ENCODE data around the gene EFCAB11. TPM values are rescaled to one million over a fixed set of nuclear protein-coding genes. Genes with fewer than 3 reads are reported as not detected.

EFCAB11 gene
- total RNA-seq, 1 donor from 2014 or later = 20.8 TPM

GRCh38 chr14:89836830-89837469 lies 117.6 kb downstream of the EFCAB11 start:
- no peak for TF ChIP-seq CTCF (IDR thresholded peaks at IDR 0.05; ENCODE audit: unreplicated experiment)
- Mint-ChIP-seq H3K4me3 (ENCODE audit: low read depth) (no peak overlapping the region), H3K9me3 (ENCODE audit: low read depth) (peaks cover 11% of the 10 kb centered on the region), H3K27me3 (no peaks in the 10 kb centered on the region), H3K27ac (no peak overlapping the region), H3K36me3 (ENCODE audit: insufficient read depth) (peaks cover 6% of the 10 kb centered on the region), H3K4me1 (ENCODE audit: low read depth) (peaks cover 7% of the 10 kb centered on the region)
- DNase-seq (ENCODE audit: low spot score, unreplicated experiment) = no peak

GRCh38 chr14:89833661-89834060 lies 120.9 kb downstream of the EFCAB11 start:
- Mint-ChIP-seq H3K9me3 (ENCODE audit: low read depth) (peaks cover 6% of the 10 kb centered on the region), H3K36me3 (ENCODE audit: insufficient read depth) (peaks cover under 1% of the 10 kb centered on the region), H3K27me3 (no peaks in the 10 kb centered on the region), H3K4me1 (ENCODE audit: low read depth) (peaks cover 7% of the 10 kb centered on the region), H3K4me3 (ENCODE audit: low read depth) (no peak overlapping the region), H3K27ac (no peak overlapping the region)
- no peak for TF ChIP-seq CTCF (IDR thresholded peaks at IDR 0.05; ENCODE audit: unreplicated experiment)
- DNase-seq (ENCODE audit: low spot score, unreplicated experiment) = no peak

- no peak overlapping the region for H3K27ac Mint-ChIP-seq
- no peaks in the 10 kb centered on the region for H3K36me3 Mint-ChIP-seq (ENCODE audit: insufficient read depth)
- H3K9me3 Mint-ChIP-seq (ENCODE audit: low read depth) = peaks cover 2% of the 10 kb centered on the region
- H3K27me3 Mint-ChIP-seq = no peaks in the 10 kb centered on the region
- no peak overlapping the region for H3K4me3 Mint-ChIP-seq (ENCODE audit: low read depth)
- TF ChIP-seq CTCF (IDR thresholded peaks at IDR 0.05; ENCODE audit: unreplicated experiment) = no peak
- peaks cover 7% of the 10 kb centered on the region for H3K4me1 Mint-ChIP-seq (ENCODE audit: low read depth)
- no peak for DNase-seq (ENCODE audit: low spot score, unreplicated experiment)
Observed at GRCh38 chr14:89833120-89833532, 121.4 kb downstream of the EFCAB11 start.

- Mint-ChIP-seq H3K27me3 (no peaks in the 10 kb centered on the region), H3K4me3 (ENCODE audit: low read depth) (no peak overlapping the region), H3K4me1 (ENCODE audit: low read depth) (no peaks in the 10 kb centered on the region), H3K9me3 (ENCODE audit: low read depth) (peaks cover 12% of the 10 kb centered on the region), H3K27ac (no peak overlapping the region), H3K36me3 (ENCODE audit: insufficient read depth) (peaks cover 2% of the 10 kb centered on the region)
- no peak for TF ChIP-seq CTCF (IDR thresholded peaks at IDR 0.05; ENCODE audit: unreplicated experiment)
- DNase-seq (ENCODE audit: low spot score, unreplicated experiment) = no peak
Observed at GRCh38 chr14:89828471-89829165, 125.9 kb downstream of the EFCAB11 start.

- Mint-ChIP-seq H3K4me1 (ENCODE audit: low read depth) (no peaks in the 10 kb centered on the region), H3K27me3 (no peaks in the 10 kb centered on the region), H3K4me3 (ENCODE audit: low read depth) (no peak overlapping the region), H3K36me3 (ENCODE audit: insufficient read depth) (peaks cover 2% of the 10 kb centered on the region), H3K27ac (no peak overlapping the region), H3K9me3 (ENCODE audit: low read depth) (peaks cover 17% of the 10 kb centered on the region)
- DNase-seq (ENCODE audit: low spot score, unreplicated experiment) = no peak
- TF ChIP-seq CTCF (IDR thresholded peaks at IDR 0.05; ENCODE audit: unreplicated experiment) = no peak
Observed at GRCh38 chr14:89827265-89827664, 127.3 kb downstream of the EFCAB11 start.
